Astrocyte (in vitro differentiated cells and primary cell): Measurements from ENCODE around the gene UBQLNL.

Source experiments
- EZH2 ChIP-seq: IDR thresholded peaks from 2 replicates; pipeline ENCODE4 v1.6.1; 2012; ENCODE audit warnings: mild to moderate bottlenecking, low read length, inconsistent platforms; ENCODE audit not compliant: insufficient read depth
- TF ChIP-seq, protein P1 (sequence below): IDR thresholded peaks from 2 replicates; pipeline ENCODE4 v1.5.1; 2011; ENCODE audit warnings: low read depth, mild to moderate bottlenecking, inconsistent platforms, low read length, moderate library complexity; ENCODE audit not compliant: insufficient read depth

DNA sequence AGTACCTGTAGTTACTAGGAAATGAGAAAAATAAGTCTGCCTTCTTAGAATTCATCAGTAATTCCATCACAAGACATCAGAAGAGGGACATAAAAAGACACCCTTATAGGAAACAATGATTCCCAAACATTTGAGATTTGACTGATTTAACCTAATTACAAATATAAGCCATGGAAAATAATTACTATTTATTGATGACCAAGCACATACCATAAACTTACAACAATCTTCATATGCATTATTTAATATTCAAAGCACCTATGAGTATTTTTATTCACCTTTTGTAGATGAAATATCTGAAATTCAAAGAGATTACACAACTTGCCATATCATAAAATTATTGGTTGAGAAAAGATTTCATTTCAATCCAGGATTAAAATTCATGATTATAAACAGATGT is 42.6 kb downstream of the UBQLNL start:
- TF ChIP-seq EZH2 = no peak
- TF ChIP-seq, protein P1, sequence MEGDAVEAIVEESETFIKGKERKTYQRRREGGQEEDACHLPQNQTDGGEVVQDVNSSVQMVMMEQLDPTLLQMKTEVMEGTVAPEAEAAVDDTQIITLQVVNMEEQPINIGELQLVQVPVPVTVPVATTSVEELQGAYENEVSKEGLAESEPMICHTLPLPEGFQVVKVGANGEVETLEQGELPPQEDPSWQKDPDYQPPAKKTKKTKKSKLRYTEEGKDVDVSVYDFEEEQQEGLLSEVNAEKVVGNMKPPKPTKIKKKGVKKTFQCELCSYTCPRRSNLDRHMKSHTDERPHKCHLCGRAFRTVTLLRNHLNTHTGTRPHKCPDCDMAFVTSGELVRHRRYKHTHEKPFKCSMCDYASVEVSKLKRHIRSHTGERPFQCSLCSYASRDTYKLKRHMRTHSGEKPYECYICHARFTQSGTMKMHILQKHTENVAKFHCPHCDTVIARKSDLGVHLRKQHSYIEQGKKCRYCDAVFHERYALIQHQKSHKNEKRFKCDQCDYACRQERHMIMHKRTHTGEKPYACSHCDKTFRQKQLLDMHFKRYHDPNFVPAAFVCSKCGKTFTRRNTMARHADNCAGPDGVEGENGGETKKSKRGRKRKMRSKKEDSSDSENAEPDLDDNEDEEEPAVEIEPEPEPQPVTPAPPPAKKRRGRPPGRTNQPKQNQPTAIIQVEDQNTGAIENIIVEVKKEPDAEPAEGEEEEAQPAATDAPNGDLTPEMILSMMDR = no peak
